Measurements from ENCODE around the gene AUTS2. TPM values are rescaled to one million over a fixed set of nuclear protein-coding genes. Genes with fewer than 3 reads are reported as not detected.

Gene AUTS2
- total and polyA plus RNA-seq, 10 donors = 6.1 to 54.8 (median 29.1) TPM

- intact Hi-C loops (cut with DNase I; ENCODE audit: low total_unique reads) = no loop called here
- Histone ChIP-seq H3K4me1 (no peaks in the 10 kb centered on the region), H3K36me3 (no peaks in the 10 kb centered on the region), H3K9me3 (no peaks in the 10 kb centered on the region), H3K27me3 (replicated peaks in 1 of 7) (no peaks in the 10 kb centered on the region), H3K4me3 (no peak overlapping the region), H3K27ac (no peak overlapping the region)
- 85 to 95% (median 88%) methylated on average over 9 of the region's 9 CpGs for WGBS, 5 donors
- no peak for TF ChIP-seq CTCF (IDR thresholded peaks at IDR 0.05 in 8 of 11, conservative IDR thresholded peaks at IDR 0.05 in 3 of 11)
- no peak for TF ChIP-seq POLR2AphosphoS5 (IDR thresholded peaks at IDR 0.05)
- TF ChIP-seq POLR2A (IDR thresholded peaks at IDR 0.05) = no peak
- DNase-seq = no peak
These were observed 874.4 kb downstream of the AUTS2 start for GRCh38 chr7:70472601-70473237.

GRCh38 chr7:70474639-70475234, 876.5 kb downstream of the AUTS2 start:
- H3K36me3 ChIP-seq = no peaks in the 10 kb centered on the region
- intact Hi-C loops (cut with DNase I; ENCODE audit: low total_unique reads) = no loop called here
- H3K4me1 ChIP-seq = no peaks in the 10 kb centered on the region
- H3K4me3 ChIP-seq = no peak overlapping the region
- no peaks in the 10 kb centered on the region for H3K27me3 ChIP-seq (replicated peaks in 1 of 7)
- 68 to 85% (median 78%) methylated on average over 5 of the region's 5 CpGs for WGBS, 5 donors
- no peak overlapping the region for H3K27ac ChIP-seq
- no peaks in the 10 kb centered on the region for H3K9me3 ChIP-seq
- TF ChIP-seq CTCF (IDR thresholded peaks at IDR 0.05 in 8 of 11, conservative IDR thresholded peaks at IDR 0.05 in 3 of 11) = no peak
- TF ChIP-seq POLR2A (IDR thresholded peaks at IDR 0.05) = no peak
- TF ChIP-seq POLR2AphosphoS5 (IDR thresholded peaks at IDR 0.05) = no peak
- DNase-seq = no peak

DNA sequence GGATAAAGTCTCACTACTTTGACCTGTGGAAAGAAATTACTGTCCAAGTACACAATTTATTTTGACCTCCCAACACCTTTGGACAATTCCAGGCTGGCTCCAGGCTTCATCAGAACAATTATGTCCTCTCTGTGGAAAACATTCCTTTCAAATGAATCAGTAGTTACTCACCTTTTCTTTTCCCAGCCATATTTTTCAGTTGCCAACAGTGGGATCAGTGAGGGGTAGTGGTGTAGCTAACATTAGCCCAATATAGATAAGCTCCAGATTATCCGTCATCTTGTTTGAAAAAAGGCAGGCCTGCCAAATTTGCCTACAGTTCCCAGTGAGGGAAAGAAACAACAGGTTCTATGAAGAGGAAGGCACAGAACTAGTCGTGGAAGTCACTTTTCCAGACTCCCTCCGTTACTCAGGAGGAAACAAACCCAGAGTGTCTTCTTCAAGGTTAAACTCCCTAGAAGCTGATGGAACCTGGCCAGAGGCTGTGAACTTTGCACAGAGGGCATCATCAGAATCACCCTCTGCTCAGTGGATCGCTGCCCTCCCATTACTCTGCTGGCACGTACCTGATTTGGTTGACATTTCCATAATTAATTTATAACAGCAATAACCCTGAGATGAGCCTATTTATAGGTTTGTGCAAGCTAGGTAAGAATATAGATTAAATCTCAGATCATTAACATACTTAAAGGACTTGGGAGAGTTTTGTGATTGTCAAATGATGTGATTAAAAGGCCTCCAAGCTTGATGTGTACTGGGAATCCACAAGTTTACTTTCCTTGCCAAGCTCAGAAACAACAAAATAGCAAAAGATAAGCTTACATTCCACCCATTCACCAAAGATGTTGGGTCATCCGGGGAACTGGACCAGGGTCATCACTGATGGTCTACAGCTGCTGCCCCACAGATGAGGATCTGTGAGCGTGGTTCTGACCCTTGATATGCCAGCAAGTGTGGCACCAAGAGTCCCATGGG, 879.0 kb downstream of the AUTS2 start:
- TF ChIP-seq POLR2A (IDR thresholded peaks at IDR 0.05) (no peak), CTCF (IDR thresholded peaks at IDR 0.05 in 8 of 11, conservative IDR thresholded peaks at IDR 0.05 in 3 of 11) (no peak), POLR2AphosphoS5 (IDR thresholded peaks at IDR 0.05) (no peak)
- no peak for DNase-seq

More for the DNA sequence above, 879.0 kb downstream of the AUTS2 start:
- intact Hi-C loops (cut with DNase I; ENCODE audit: low total_unique reads) = no loop called here
- Histone ChIP-seq H3K4me3 (no peak overlapping the region), H3K36me3 (no peaks in the 10 kb centered on the region), H3K9me3 (no peaks in the 10 kb centered on the region), H3K27ac (no peak overlapping the region), H3K27me3 (replicated peaks in 1 of 7) (no peaks in the 10 kb centered on the region), H3K4me1 (no peaks in the 10 kb centered on the region)
- 72 to 88% (median 78%) methylated on average over 7 of the region's 7 CpGs for WGBS, 5 donors

All from spleen (tissue), 11 donors.